Mesenchymal stem cell (in vitro differentiated cells and primary cell): ENCODE measurements around the gene POLRMT.

Experiments used
- DNase-seq: peaks from one replicate; pipeline ENCODE4 v3.0.0-alpha.2; 2013
- H2AFZ ChIP-seq: one replicate; pipeline ENCODE4 v1.6.1; 2013; ENCODE audit warnings: low read depth, mild to moderate bottlenecking, control low read depth, inconsistent platforms, low read length, moderate library complexity
- H2AK5ac ChIP-seq: 2 replicates; pipeline ENCODE4 v1.6.1; 2013; ENCODE audit warnings: low read length, moderate library complexity, mild to moderate bottlenecking, inconsistent platforms; ENCODE audit not compliant: severe bottlenecking
- H2BK120ac ChIP-seq: one replicate; pipeline ENCODE4 v1.6.1; 2013; ENCODE audit warnings: low read depth, mild to moderate bottlenecking, inconsistent platforms, low read length, moderate library complexity
- H2BK12ac ChIP-seq, 2 experiments: one replicate each; pipeline ENCODE4 v1.6.1; 2013; ENCODE audit warnings: inconsistent platforms in 2 of 2, low read length in 2 of 2, mild to moderate bottlenecking in 2 of 2, moderate library complexity in 2 of 2, control low read depth in 1 of 2
- H2BK15ac ChIP-seq: one replicate; pipeline ENCODE4 v1.6.1; 2013; ENCODE audit warnings: mild to moderate bottlenecking, low read depth, inconsistent platforms; ENCODE audit not compliant: poor library complexity, severe bottlenecking
- H2BK5ac ChIP-seq: 2 replicates; pipeline ENCODE4 v1.6.1; 2013; ENCODE audit warnings: low read depth, mild to moderate bottlenecking, low read length, control low read depth, inconsistent platforms; ENCODE audit not compliant: poor library complexity, severe bottlenecking
- H3K14ac ChIP-seq, 2 experiments: one replicate each; pipeline ENCODE4 v1.6.1; 2013; ENCODE audit warnings: inconsistent platforms in 2 of 2, low read length in 2 of 2, control low read depth in 1 of 2, mild to moderate bottlenecking in 1 of 2, moderate library complexity in 1 of 2
- H3K18ac ChIP-seq, 2 experiments: one replicate each; pipeline ENCODE4 v1.6.1; 2013; ENCODE audit warnings: inconsistent platforms in 2 of 2, low read length in 2 of 2, control low read depth in 1 of 2, low read depth in 1 of 2, mild to moderate bottlenecking in 1 of 2
- H3K23ac ChIP-seq, 2 experiments: one replicate each; pipeline ENCODE4 v1.6.1; 2013; ENCODE audit warnings: inconsistent platforms in 2 of 2, low read length in 2 of 2, mild to moderate bottlenecking in 2 of 2, moderate library complexity in 2 of 2, control low read depth in 1 of 2
- H3K27ac ChIP-seq: 2 replicates; pipeline ENCODE4 v1.5.1; 2013; ENCODE audit warnings: mild to moderate bottlenecking, moderate library complexity, low read length, control low read depth, inconsistent platforms; ENCODE audit not compliant: poor library complexity, severe bottlenecking
- H3K27me3 ChIP-seq, 2 experiments: 2 replicates each; pipeline versions ENCODE4 v1.6.1 to v1.7.0; 2013; ENCODE audit warnings: low read length in 2 of 2, mild to moderate bottlenecking in 2 of 2, moderate library complexity in 2 of 2, control low read depth in 1 of 2, inconsistent platforms in 1 of 2; ENCODE audit not compliant: control insufficient read depth in 1 of 2, insufficient read depth in 1 of 2
- H3K36me3 ChIP-seq, 2 experiments: 2 replicates each; pipeline versions ENCODE4 v1.6.1 to v1.7.0; 2013; ENCODE audit warnings: low read length in 2 of 2, control low read depth in 1 of 2, inconsistent platforms in 1 of 2, low read depth in 1 of 2, mild to moderate bottlenecking in 1 of 2; ENCODE audit not compliant: insufficient read depth in 2 of 2, control insufficient read depth in 1 of 2
- H3K4ac ChIP-seq, 2 experiments: one replicate each; pipeline ENCODE4 v1.6.1; 2013; ENCODE audit warnings: inconsistent platforms in 2 of 2, low read length in 2 of 2, mild to moderate bottlenecking in 2 of 2, moderate library complexity in 2 of 2, control low read depth in 1 of 2, low read depth in 1 of 2
- H3K4me1 ChIP-seq: 2 replicates; pipeline ENCODE4 v1.6.1; 2013; ENCODE audit warnings: low read depth, low read length, control low read depth; ENCODE audit not compliant: control insufficient read depth, insufficient read depth
- H3K4me2 ChIP-seq: 2 replicates; pipeline ENCODE4 v1.6.1; 2013; ENCODE audit warnings: low read length, mild to moderate bottlenecking, inconsistent platforms; ENCODE audit not compliant: poor library complexity, severe bottlenecking
- H3K4me3 ChIP-seq, 2 experiments: 2 replicates each; pipeline versions ENCODE4 v1.5.1 to v1.7.0; 2013; ENCODE audit warnings: low read length in 2 of 2, mild to moderate bottlenecking in 2 of 2, control low read depth in 1 of 2, low read depth in 1 of 2; ENCODE audit not compliant: insufficient read depth in 1 of 2
- H3K79me1 ChIP-seq: replicated peaks from 2 replicates; pipeline ENCODE4 v1.6.1; 2013; ENCODE audit warnings: mild to moderate bottlenecking, control low read depth, low read length, inconsistent platforms; ENCODE audit not compliant: poor library complexity, severe bottlenecking
- H3K9ac ChIP-seq: 2 replicates; pipeline ENCODE4 v1.7.0; 2013; ENCODE audit warnings: mild to moderate bottlenecking, low read length, moderate library complexity
- H3K9me3 ChIP-seq: 2 replicates; pipeline ENCODE4 v1.7.0; 2013; ENCODE audit warnings: mild to moderate bottlenecking, low read length; ENCODE audit not compliant: control insufficient read depth
- H4K8ac ChIP-seq: one replicate; pipeline ENCODE4 v1.6.1; 2013; ENCODE audit warnings: inconsistent platforms, mild to moderate bottlenecking, low read length, moderate library complexity
- H4K91ac ChIP-seq: one replicate; pipeline ENCODE4 v1.6.1; 2013; ENCODE audit warnings: mild to moderate bottlenecking, low read length, inconsistent platforms
- WGBS: methylation state at CpG from one replicate; pipeline ENCODE4 v1.1.7; 2013; ENCODE audit warnings: mixed read lengths; 5-methylcytosine and 5-hydroxymethylcytosine counted together

Gene POLRMT

GRCh38 chr19:656751-657559 is 23.6 kb upstream of the POLRMT start:
- H4K8ac ChIP-seq, result no peak overlapping the region
- no peak overlapping the region for H3K4me2 ChIP-seq
- peaks cover 3% of the 10 kb centered on the region for H3K79me1 ChIP-seq
- no peak overlapping the region for H4K91ac ChIP-seq
- no peak overlapping the region for H2BK12ac ChIP-seq
- no peak overlapping the region for H2BK5ac ChIP-seq
- no peak overlapping the region for H3K18ac ChIP-seq
- H2BK15ac ChIP-seq, result no peak overlapping the region
- no peak overlapping the region for H2AK5ac ChIP-seq
- H3K4me3 ChIP-seq, result no peak overlapping the region
- no peak overlapping the region for H2AFZ ChIP-seq
- 95% methylated on average over 43 of the region's 43 CpGs for WGBS
- peaks cover 48% of the 10 kb centered on the region for H3K4me1 ChIP-seq
- H3K36me3 ChIP-seq, result peaks cover 10 to 88% of the 10 kb centered on the region in 2 experiments
- no peak overlapping the region for H3K9ac ChIP-seq
- H3K23ac ChIP-seq, result no peak overlapping the region
- H3K27me3 ChIP-seq, result no peaks in the 10 kb centered on the region
- no peak overlapping the region for H2BK120ac ChIP-seq
- no peak for DNase-seq
- peak overlapping the region in 1 of 2 experiments; percentile 28 for H3K14ac ChIP-seq
- no peak overlapping the region for H3K27ac ChIP-seq
- no peak overlapping the region for H3K4ac ChIP-seq
- no peaks in the 10 kb centered on the region for H3K9me3 ChIP-seq

- H2BK15ac ChIP-seq, result no peak overlapping the region
- H4K91ac ChIP-seq, result peak overlapping the region; percentile 11
- peaks cover 20 to 95% of the 10 kb centered on the region in 2 experiments for H3K36me3 ChIP-seq
- no peak overlapping the region for H3K4me3 ChIP-seq
- no peak overlapping the region for H2BK12ac ChIP-seq
- no peak overlapping the region for H4K8ac ChIP-seq
- H3K14ac ChIP-seq, result no peak overlapping the region
- no peak overlapping the region for H3K4ac ChIP-seq
- peaks cover 5% of the 10 kb centered on the region for H3K79me1 ChIP-seq
- 91% methylated on average over 17 of the region's 17 CpGs for WGBS
- no peak overlapping the region for H2AFZ ChIP-seq
- H3K9ac ChIP-seq, result no peak overlapping the region
- no peak overlapping the region for H2AK5ac ChIP-seq
- no peak overlapping the region for H3K18ac ChIP-seq
- no peaks in the 10 kb centered on the region for H3K9me3 ChIP-seq
- H3K4me2 ChIP-seq, result no peak overlapping the region
- no peak overlapping the region for H2BK120ac ChIP-seq
- no peak for DNase-seq
- no peak overlapping the region for H2BK5ac ChIP-seq
- H3K4me1 ChIP-seq, result peaks cover 35% of the 10 kb centered on the region
- H3K27me3 ChIP-seq, result no peaks in the 10 kb centered on the region
- H3K27ac ChIP-seq, result no peak overlapping the region
- no peak overlapping the region for H3K23ac ChIP-seq
Observed at GRCh38 chr19:655691-656090, 22.4 kb upstream of the POLRMT start.

- no peaks in the 10 kb centered on the region for H3K27me3 ChIP-seq
- WGBS, result 96% methylated on average over 17 of the region's 17 CpGs
Observed at GRCh38 chr19:653425-653824, 20.1 kb upstream of the POLRMT start.

GRCh38 chr19:652467-653389 is 19.4 kb upstream of the POLRMT start:
- Histone ChIP-seq H3K4me1 (peaks cover 17% of the 10 kb centered on the region), H3K27me3 (no peaks in the 10 kb centered on the region), H2BK15ac (no peak overlapping the region), H4K8ac (no peak overlapping the region), H3K9ac (no peak overlapping the region), H3K23ac (no peak overlapping the region), H2BK120ac (no peak overlapping the region), H3K79me1 (peaks cover 11% of the 10 kb centered on the region), H2AK5ac (no peak overlapping the region), H3K9me3 (no peaks in the 10 kb centered on the region), H2BK5ac (no peak overlapping the region), H3K4ac (no peak overlapping the region), H3K4me3 (no peak overlapping the region), H3K27ac (no peak overlapping the region), H4K91ac (no peak overlapping the region), H3K14ac (no peak overlapping the region), H3K4me2 (no peak overlapping the region), H3K36me3 (peaks cover 34 to 93% of the 10 kb centered on the region in 2 experiments), H2BK12ac (no peak overlapping the region), H2AFZ (no peak overlapping the region), H3K18ac (no peak overlapping the region)
- no peak for DNase-seq
- WGBS, result 95% methylated on average over 53 of the region's 54 CpGs

More at GRCh38 chr19:653425-653824, 20.1 kb upstream of the POLRMT start:
- Histone ChIP-seq H2BK5ac (no peak overlapping the region), H3K9me3 (no peaks in the 10 kb centered on the region), H3K14ac (no peak overlapping the region), H3K27ac (no peak overlapping the region), H2BK15ac (no peak overlapping the region), H3K4me1 (peaks cover 20% of the 10 kb centered on the region), H3K4me3 (no peak overlapping the region), H2AFZ (no peak overlapping the region), H3K36me3 (peaks cover 29 to 93% of the 10 kb centered on the region in 2 experiments), H4K91ac (no peak overlapping the region), H2BK12ac (no peak overlapping the region), H3K4me2 (no peak overlapping the region), H3K18ac (no peak overlapping the region), H2AK5ac (no peak overlapping the region), H4K8ac (no peak overlapping the region), H3K23ac (no peak overlapping the region), H3K9ac (no peak overlapping the region), H2BK120ac (no peak overlapping the region), H3K79me1 (peaks cover 9% of the 10 kb centered on the region), H3K4ac (no peak overlapping the region)
- DNase-seq, result no peak
